ENCODE results near the gene COASY. TPM values are rescaled to one million over a fixed set of nuclear protein-coding genes. Genes with fewer than 3 reads are reported as not detected.

The COASY gene
- total RNA-seq, 4 donors from 2014 or later, result 16.8 to 25.8 (median 19.9) TPM

- peak overlapping the region; percentile 90 to 98 (median 96) for H3K27ac ChIP-seq
- WGBS, 2 donors (ENCODE audit: low coverage in 1 of 2), result 6 to 40% methylated on average over 2 to 9 of the region's 12 CpGs
- peaks cover 0 to 20% of the 10 kb centered on the region in 2 donors for H3K36me3 ChIP-seq
- peaks cover 48 to 95% (median 68%) of the 10 kb centered on the region in 3 donors for H3K4me1 ChIP-seq
- ATAC-seq, result peak; percentile 81
- no peaks in the 10 kb centered on the region for H3K9me3 ChIP-seq
- H3K4me3 ChIP-seq, result no peak overlapping the region
- no peaks in the 10 kb centered on the region for H3K27me3 ChIP-seq
- TF ChIP-seq POLR2A (IDR thresholded peaks at IDR 0.05) (no peak), POLR2AphosphoS5 (IDR thresholded peaks at IDR 0.05) (peak; percentile 91), CTCF (IDR thresholded peaks at IDR 0.05) (peak in 2 of 4 experiments; percentile 47 to 50)
Measured at GRCh38 chr17:42519546-42520491, 42.1 kb upstream of the COASY start.

GRCh38 chr17:42520540-42520951 is 41.4 kb upstream of the COASY start:
- TF ChIP-seq POLR2AphosphoS5 (IDR thresholded peaks at IDR 0.05) (no peak), EP300 (IDR thresholded peaks at IDR 0.05) (no peak), CTCF (IDR thresholded peaks at IDR 0.05) (no peak), POLR2A (IDR thresholded peaks at IDR 0.05) (no peak)
- 0 to 11% methylated on average over 3 to 4 of the region's 9 CpGs for WGBS, 2 donors (ENCODE audit: low coverage in 1 of 2)
- Histone ChIP-seq H3K27ac (peak overlapping the region; percentile 90 to 98 (median 96)), H3K4me1 (peaks cover 48 to 99% (median 71%) of the 10 kb centered on the region in 3 donors), H3K36me3 (peaks cover 0 to 14% of the 10 kb centered on the region in 2 donors), H3K9me3 (no peaks in the 10 kb centered on the region), H3K27me3 (no peaks in the 10 kb centered on the region), H3K4me3 (no peak overlapping the region)
- no peak for ATAC-seq

GRCh38 chr17:42521036-42521435 is 40.9 kb upstream of the COASY start:
- Histone ChIP-seq H3K4me1 (peaks cover 48 to 99% (median 72%) of the 10 kb centered on the region in 3 donors), H3K4me3 (no peak overlapping the region), H3K27ac (peak overlapping the region; percentile 90 to 98 (median 96)), H3K9me3 (no peaks in the 10 kb centered on the region), H3K36me3 (peaks cover 0 to 10% of the 10 kb centered on the region in 2 donors), H3K27me3 (no peaks in the 10 kb centered on the region)
- ATAC-seq, result no peak
- TF ChIP-seq CTCF (IDR thresholded peaks at IDR 0.05), result no peak
- TF ChIP-seq EP300 (IDR thresholded peaks at IDR 0.05), result no peak
- TF ChIP-seq POLR2A (IDR thresholded peaks at IDR 0.05), result no peak
- TF ChIP-seq POLR2AphosphoS5 (IDR thresholded peaks at IDR 0.05), result no peak
- 14 to 60% methylated on average over 1 to 7 of the region's 8 CpGs for WGBS, 2 donors (ENCODE audit: low coverage in 1 of 2)

GRCh38 chr17:42521666-42522262 is 40.2 kb upstream of the COASY start:
- Histone ChIP-seq H3K36me3 (peaks cover 0 to 3% of the 10 kb centered on the region in 2 donors), H3K4me3 (no peak overlapping the region), H3K4me1 (peaks cover 48 to 99% (median 72%) of the 10 kb centered on the region in 3 donors), H3K27me3 (no peaks in the 10 kb centered on the region), H3K27ac (peak overlapping the region; percentile 90 to 98 (median 96)), H3K9me3 (no peaks in the 10 kb centered on the region)
- WGBS, 2 donors (ENCODE audit: low coverage in 1 of 2), result 29% methylated on average over 2 of the region's 11 CpGs; no CpG with 5 or more reads in 1 of the 2 donors
- ATAC-seq, result no peak
- TF ChIP-seq CTCF (IDR thresholded peaks at IDR 0.05) (no peak), EP300 (IDR thresholded peaks at IDR 0.05) (no peak), POLR2AphosphoS5 (IDR thresholded peaks at IDR 0.05) (no peak), POLR2A (IDR thresholded peaks at IDR 0.05) (no peak)
